GM18858 (cell line): Measurements from ENCODE around the gene OXT.
"Not testable (repeated sequence)": the region's sequence is repeated elsewhere in the genome, so short reads cannot be mapped to it uniquely, and the experiment has no call there.

Experiments used
- ATAC-seq: cut with Tn5 transposase; IDR thresholded peaks from one replicate; pipeline ENCODE4 v1.9.1; 2021; ENCODE audit not compliant: unreplicated experiment

The OXT gene

GRCh38 chr20:3071610-3072529 is at the start of gene OXT:
Gene OXT, plus strand, starts transcription at chr20:3071620. Its CDS starts 36 bp downstream, at chr20:3071656.
- ATAC-seq, result no peak

- no peak for ATAC-seq
These were observed 49.6 kb upstream of the OXT start for GRCh38 chr20:3021777-3022176.

- not testable (repeated sequence) for ATAC-seq
These were observed 48.6 kb upstream of the OXT start for GRCh38 chr20:3022559-3023490.

GRCh38 chr20:3027987-3028386 is 43.4 kb upstream of the OXT start:
- no peak for ATAC-seq

- no peak for ATAC-seq
These were observed 39.8 kb upstream of the OXT start for GRCh38 chr20:3031524-3032147.

GRCh38 chr20:3032624-3033023 is 38.8 kb upstream of the OXT start:
- ATAC-seq, result no peak

GRCh38 chr20:3037654-3038053 is 33.8 kb upstream of the OXT start:
- no peak for ATAC-seq

- ATAC-seq, result no peak
These were observed 33.0 kb upstream of the OXT start for GRCh38 chr20:3038454-3038853.

- no peak for ATAC-seq
These were observed 32.0 kb upstream of the OXT start for GRCh38 chr20:3039426-3039825.

- no peak for ATAC-seq
These were observed 31.3 kb upstream of the OXT start for GRCh38 chr20:3040086-3040485.

- no peak for ATAC-seq
These were observed 29.5 kb upstream of the OXT start for GRCh38 chr20:3041854-3042409.

GRCh38 chr20:3042625-3043024 is 28.8 kb upstream of the OXT start:
- ATAC-seq, result no peak

- ATAC-seq, result no peak
These were observed 28.1 kb upstream of the OXT start, which contains the start of gene GNRH2 for GRCh38 chr20:3043322-3043721. Gene GNRH2, plus strand, starts transcription at chr20:3043622. Its CDS starts 793 bp downstream, at chr20:3044415.

GRCh38 chr20:3044336-3044965 is 27.0 kb upstream of the OXT start:
- ATAC-seq, result no peak

- no peak for ATAC-seq
These were observed 26.2 kb upstream of the OXT start for GRCh38 chr20:3045042-3045815.

GRCh38 chr20:3045816-3046676 is 25.4 kb upstream of the OXT start, which contains the start of gene MRPS26:
Gene MRPS26, plus strand, starts transcription at chr20:3046052. Its CDS starts 17 bp downstream, at chr20:3046069.
- peak; percentile 68 for ATAC-seq

- ATAC-seq, result no peak
These were observed 24.6 kb upstream of the OXT start for GRCh38 chr20:3046677-3047462.
